HEK293T (cell line): ENCODE data around the gene KRTAP4-11.
"Not testable (repeated sequence)": the region's sequence is repeated elsewhere in the genome, so short reads cannot be mapped to it uniquely, and the experiment has no call there.

Experiments
- CTCF ChIA-PET: fragments of 350-600 bp; formaldehyde crosslinking; extraction: SDS; loops from one replicate; lab custom pipeline; 2021; ENCODE audit warnings: antibody characterized with exemption, inconsistent platforms; lab: Yijun Ruan, JAX
- POLR2A ChIA-PET: fragments of 350-600 bp; formaldehyde crosslinking; extraction: SDS; loops from one replicate; lab custom pipeline; 2020; ENCODE audit warnings: antibody characterized with exemption, inconsistent platforms; lab: Yijun Ruan, JAX
- DNase-seq: peaks from one replicate; pipeline ENCODE4 v3.0.0; 2012; ENCODE audit warnings: mixed read lengths; ENCODE audit errors: extremely low spot score
- ARNT ChIP-seq: fragments of 450-650 bp; IDR thresholded peaks from 2 replicates; pipeline ENCODE4 v1.6.1; 2017; ENCODE audit warnings: mild to moderate bottlenecking
- BHLHE40 ChIP-seq: fragments of 450-650 bp; IDR thresholded peaks from 2 replicates; pipeline ENCODE4 v1.6.1; 2016; ENCODE audit warnings: mild to moderate bottlenecking, moderate library complexity, borderline replicate concordance
- CTBP1 ChIP-seq: fragments of 450-650 bp; IDR thresholded peaks from 2 replicates; pipeline ENCODE4 v1.6.1; 2016; ENCODE audit warnings: borderline replicate concordance
- ELF4 ChIP-seq: fragments of 450-650 bp; IDR thresholded peaks from 2 replicates; pipeline ENCODE4 v1.6.1; 2017; ENCODE audit warnings: antibody characterized with exemption
- FOXA1 ChIP-seq: fragments of 450-650 bp; IDR thresholded peaks from 2 replicates; pipeline ENCODE4 v1.6.1; 2016; ENCODE audit warnings: mild to moderate bottlenecking
- FOXK2 ChIP-seq: fragments of 450-650 bp; IDR thresholded peaks from 2 replicates; pipeline ENCODE4 v1.6.1; 2016; ENCODE audit warnings: mild to moderate bottlenecking
- FOXM1 ChIP-seq: fragments of 450-650 bp; IDR thresholded peaks from 2 replicates; pipeline ENCODE4 v1.6.1; 2017; ENCODE audit warnings: mild to moderate bottlenecking, borderline replicate concordance
- HDGF ChIP-seq: fragments of 450-650 bp; IDR thresholded peaks from 2 replicates; pipeline ENCODE4 v1.6.1; 2017; ENCODE audit warnings: antibody characterized with exemption, borderline replicate concordance
- L3MBTL2 ChIP-seq: fragments of 450-650 bp; conservative IDR thresholded peaks from 2 replicates; pipeline ENCODE4 v1.6.1; 2016; ENCODE audit warnings: mild to moderate bottlenecking
- LEF1 ChIP-seq: fragments of 450-650 bp; IDR thresholded peaks from 2 replicates; pipeline ENCODE4 v1.6.1; 2017; ENCODE audit warnings: mild to moderate bottlenecking, borderline replicate concordance
- NFRKB ChIP-seq: fragments of 450-650 bp; IDR thresholded peaks from 2 replicates; pipeline ENCODE4 v1.6.1; 2016; ENCODE audit warnings: mild to moderate bottlenecking, moderate library complexity
- PKNOX1 ChIP-seq: fragments of 450-650 bp; IDR thresholded peaks from 2 replicates; pipeline ENCODE4 v1.6.1; 2016
- SP1 ChIP-seq: fragments of 450-650 bp; IDR thresholded peaks from 2 replicates; pipeline ENCODE4 v1.6.1; 2017
- SUZ12 ChIP-seq: fragments of 450-650 bp; IDR thresholded peaks from 2 replicates; pipeline ENCODE4 v1.6.1; 2016; ENCODE audit warnings: mild to moderate bottlenecking
- TARDBP ChIP-seq: fragments of 450-650 bp; IDR thresholded peaks from 2 replicates; pipeline ENCODE4 v1.6.1; 2016
- ZNF384 ChIP-seq: fragments of 450-650 bp; IDR thresholded peaks from 2 replicates; pipeline ENCODE4 v1.6.1; 2016

The KRTAP4-11 gene

GRCh38 chr17:41141361-41141760 is 23.2 kb upstream of the KRTAP4-11 start:
- no peak for DNase-seq
- CTCF ChIA-PET, result no interaction called here

GRCh38 chr17:41140360-41141131 is 22.4 kb upstream of the KRTAP4-11 start, which contains the start of gene KRTAP4-6:
KRTAP4-6 (minus strand) TSS chr17:41140544; CDS start chr17:41140487, 57 bp downstream.
- POLR2A ChIA-PET, result no interaction called here
- TF ChIP-seq NFRKB (no peak), ELF4 (no peak), CTBP1 (no peak), BHLHE40 (no peak), L3MBTL2 (no peak), LEF1 (no peak), SP1 (no peak), TARDBP (no peak), FOXA1 (no peak), ZNF384 (no peak)
- DNase-seq, result no peak
- CTCF ChIA-PET, result no interaction called here

More at GRCh38 chr17:41141361-41141760, 23.2 kb upstream of the KRTAP4-11 start:
- TF ChIP-seq PKNOX1 (no peak), SP1 (no peak), ARNT (no peak), FOXK2 (no peak), CTBP1 (no peak), ZNF384 (no peak), HDGF (no peak), L3MBTL2 (no peak), FOXM1 (no peak), TARDBP (no peak), SUZ12 (no peak), LEF1 (no peak), BHLHE40 (no peak), NFRKB (no peak), ELF4 (no peak)
- POLR2A ChIA-PET, result no interaction called here

- DNase-seq, POLR2A ChIA-PET, CTCF ChIA-PET: not testable (repeated sequence)
These were observed 21.7 kb upstream of the KRTAP4-11 start for GRCh38 chr17:41139865-41140264.

- ChIA-PET CTCF (no interaction called here), POLR2A (no interaction called here)
- no peak for DNase-seq
- TF ChIP-seq L3MBTL2 (no peak), BHLHE40 (no peak), ARNT (no peak), NFRKB (no peak), HDGF (no peak), ELF4 (no peak), FOXA1 (no peak), PKNOX1 (no peak), LEF1 (no peak), TARDBP (no peak), CTBP1 (no peak), ZNF384 (no peak), FOXM1 (no peak), SUZ12 (no peak), FOXK2 (no peak), SP1 (no peak)
These were observed 15.9 kb upstream of the KRTAP4-11 start for GRCh38 chr17:41133880-41134735.

- ChIA-PET CTCF (no interaction called here), POLR2A (no interaction called here)
- no peak for DNase-seq
- TF ChIP-seq HDGF (no peak), ELF4 (no peak), LEF1 (no peak), CTBP1 (no peak)
These were observed 13.8 kb upstream of the KRTAP4-11 start for GRCh38 chr17:41131979-41132378.

GRCh38 chr17:41127371-41127770 is 9.2 kb upstream of the KRTAP4-11 start:
- ChIA-PET POLR2A (no interaction called here), CTCF (no interaction called here)
- no peak for DNase-seq
- TF ChIP-seq L3MBTL2 (no peak), PKNOX1 (no peak), BHLHE40 (no peak), SUZ12 (no peak), FOXM1 (no peak), LEF1 (no peak), NFRKB (no peak), ELF4 (no peak), CTBP1 (no peak)
